ENCODE data around the gene IL10RA. TPM values are rescaled to one million over a fixed set of nuclear protein-coding genes. Genes with fewer than 3 reads are reported as not detected.
"Not testable (repeated sequence)": the region's sequence is repeated elsewhere in the genome, so short reads cannot be mapped to it uniquely, and the experiment has no call there.

Gene IL10RA
- total RNA-seq, 2 donors from 2014 or later, result 8.2 to 17.6 TPM

DNA sequence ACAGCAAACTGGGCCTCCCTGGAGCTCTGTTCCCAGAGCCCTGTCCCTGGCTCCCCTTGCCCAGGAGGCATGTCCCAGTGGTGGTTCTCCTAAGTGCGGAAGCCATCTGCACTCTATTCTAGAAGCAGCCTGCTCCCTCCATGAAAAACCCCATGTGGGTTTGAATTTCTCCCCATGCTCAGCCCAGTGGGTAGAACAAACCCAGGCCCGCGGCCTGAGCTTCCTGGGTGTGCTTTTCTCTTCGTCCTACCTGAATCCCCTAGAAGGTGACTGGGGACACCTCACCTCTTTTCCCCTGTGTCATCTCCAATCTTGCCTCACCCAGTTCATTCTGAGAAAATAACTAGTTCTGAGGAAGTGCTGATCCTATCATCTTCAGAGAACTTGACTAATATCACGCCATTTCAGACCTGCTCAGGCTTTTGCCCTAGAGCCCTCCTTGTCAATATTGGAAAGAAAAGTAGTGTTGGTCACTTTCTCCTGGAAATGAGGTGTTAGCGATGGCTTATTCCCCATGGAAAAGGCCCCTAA lies 15.9 kb downstream of the IL10RA start:
- intact Hi-C loops (cut with DNase I), result no loop called here
- DNase-seq, result no peak
- ATAC-seq, result no peak

DNA sequence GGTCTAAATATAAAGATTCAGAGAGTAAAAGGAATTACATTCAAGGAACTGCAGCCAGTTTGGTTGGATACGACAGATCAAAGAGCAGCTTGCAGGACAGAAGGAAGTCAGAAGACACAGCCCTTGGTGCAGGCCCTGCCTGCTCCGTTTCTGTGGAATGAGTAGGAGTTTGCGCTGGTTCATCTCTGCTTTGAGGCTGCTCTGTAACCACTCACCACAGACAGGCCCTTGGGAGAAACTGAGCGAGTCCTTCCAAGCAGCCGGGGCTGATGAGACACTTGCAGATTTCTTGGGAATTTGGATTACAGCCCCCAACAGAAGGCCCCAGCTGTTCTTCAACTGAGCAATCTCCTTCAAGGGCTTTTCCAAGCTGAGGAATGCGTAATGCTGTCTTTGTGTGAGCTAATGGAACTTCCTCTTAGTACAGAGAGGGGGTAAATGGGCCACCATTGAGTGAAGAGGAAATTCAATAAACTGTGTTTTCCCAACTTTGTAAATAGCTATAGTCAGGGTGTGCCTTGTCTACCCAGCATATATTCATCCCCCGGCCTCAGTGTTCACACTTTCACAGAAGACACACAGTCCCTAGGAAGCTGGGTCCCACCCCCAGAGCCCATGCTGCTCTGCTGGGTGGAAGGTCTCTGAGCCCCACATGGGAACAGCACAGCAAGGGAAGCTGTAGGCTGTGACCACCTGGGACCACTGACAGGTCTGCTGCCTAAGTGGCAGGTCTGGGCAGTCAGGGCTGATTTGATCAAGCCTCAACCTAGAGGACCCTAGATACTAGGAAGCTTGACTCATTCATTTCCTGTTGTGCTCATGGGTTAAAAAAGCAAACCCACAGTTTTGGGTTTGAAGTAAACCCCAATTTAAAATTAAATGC lies 16.6 kb downstream of the IL10RA start:
- ATAC-seq, result peak; percentile 71 to 72
- DNase-seq, result peak; percentile 75
- intact Hi-C loops (cut with DNase I), result no loop called here

DNA sequence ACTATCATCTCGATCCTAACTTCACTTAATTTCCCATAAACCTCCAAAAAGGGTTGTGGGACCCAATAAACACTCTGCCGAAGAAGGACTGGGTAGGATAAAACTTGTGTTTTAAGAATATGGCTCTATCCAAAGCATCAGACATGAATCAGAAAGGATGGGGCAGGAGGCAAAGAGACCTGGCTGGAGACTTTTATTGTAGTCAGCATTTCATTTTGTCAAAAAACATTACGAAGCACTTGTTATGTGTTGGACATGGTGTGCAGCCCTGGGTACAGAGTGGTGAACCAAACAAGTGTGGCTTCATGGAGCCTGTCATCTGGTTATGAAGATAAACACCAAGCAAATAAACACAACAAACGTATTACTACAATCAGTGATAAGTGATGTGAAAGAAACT lies 17.3 kb downstream of the IL10RA start:
- intact Hi-C loops (cut with DNase I), result no loop called here
- no peak for ATAC-seq
- no peak for DNase-seq

DNA sequence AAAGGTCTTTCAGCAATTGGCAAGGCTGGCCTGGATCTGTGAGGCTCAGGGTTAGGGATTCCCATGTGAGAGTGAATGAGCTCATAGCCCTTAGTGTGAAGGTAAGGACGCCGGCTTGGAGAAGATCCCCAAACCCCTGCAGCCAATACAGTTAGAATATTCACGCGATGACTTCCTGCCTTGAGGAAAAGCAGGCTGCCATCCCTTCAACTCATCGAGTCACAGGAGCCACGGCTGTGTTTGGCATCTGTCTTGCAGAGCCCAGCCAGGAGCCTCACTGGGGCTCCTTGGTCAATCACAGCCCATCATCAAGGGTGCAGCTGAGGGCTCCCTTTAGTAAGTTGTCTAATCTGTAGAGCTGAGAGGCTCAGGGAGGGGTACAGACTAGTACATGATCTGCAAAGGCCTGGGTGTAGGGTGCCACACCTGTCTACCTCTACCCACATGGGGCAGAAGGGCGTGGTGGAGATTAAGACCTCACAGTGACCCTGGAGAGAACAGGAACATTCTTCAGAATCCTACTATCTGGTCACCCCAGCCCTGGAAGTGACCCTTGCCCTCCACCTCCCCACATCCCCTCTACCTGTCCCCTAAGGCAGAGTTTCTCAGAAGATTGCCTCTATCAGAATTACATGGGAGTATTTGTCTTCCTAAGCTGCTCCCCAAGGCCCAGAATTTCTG lies 18.5 kb downstream of the IL10RA start:
- intact Hi-C loops (cut with DNase I), result no loop called here
- DNase-seq (no peak), ATAC-seq (no peak)

DNA sequence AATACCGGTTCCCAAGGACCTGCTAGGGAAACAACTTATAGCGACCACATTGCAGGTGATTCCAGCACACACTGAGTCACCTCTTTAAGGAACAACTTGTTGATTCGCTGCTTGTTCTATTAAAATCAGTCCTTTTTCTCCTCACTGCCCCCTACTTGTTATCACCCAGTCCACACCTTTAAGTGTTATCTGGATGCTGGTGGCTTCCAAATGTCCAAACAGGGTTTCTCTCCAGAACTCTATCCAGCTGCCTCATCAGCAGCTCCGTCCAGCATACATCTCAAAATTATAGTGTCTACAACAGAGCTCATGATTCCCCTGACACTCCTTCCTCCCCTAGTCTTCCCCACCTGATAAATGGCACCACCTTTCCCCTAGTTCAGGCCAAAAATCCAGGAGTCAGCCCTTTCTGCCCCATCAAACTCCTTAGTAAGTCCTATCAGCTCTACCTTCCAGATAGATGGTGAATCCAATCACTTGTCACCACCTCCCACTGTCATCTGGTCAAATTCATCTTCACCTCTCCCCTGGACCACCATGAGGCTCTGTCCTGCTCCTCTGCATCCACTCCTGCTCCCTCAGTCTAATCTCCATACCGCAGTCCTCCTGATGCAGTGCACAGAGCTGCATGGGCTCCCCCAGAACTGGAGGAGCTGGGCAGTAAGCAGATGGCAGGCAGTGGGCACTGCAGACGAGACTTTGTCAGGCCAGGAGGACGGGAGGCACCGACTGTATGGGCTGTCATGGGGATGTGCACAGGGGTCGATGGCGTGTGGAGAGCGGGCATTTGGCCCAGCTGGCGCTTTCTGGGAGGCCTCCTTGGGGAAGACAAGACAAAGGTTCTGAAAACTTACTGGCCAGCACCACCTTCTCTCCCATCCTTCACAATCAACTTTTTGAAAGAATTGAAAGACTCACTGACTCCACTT lies 19.3 kb downstream of the IL10RA start:
- no peak for ATAC-seq
- intact Hi-C loops (cut with DNase I), result no loop called here

DNA sequence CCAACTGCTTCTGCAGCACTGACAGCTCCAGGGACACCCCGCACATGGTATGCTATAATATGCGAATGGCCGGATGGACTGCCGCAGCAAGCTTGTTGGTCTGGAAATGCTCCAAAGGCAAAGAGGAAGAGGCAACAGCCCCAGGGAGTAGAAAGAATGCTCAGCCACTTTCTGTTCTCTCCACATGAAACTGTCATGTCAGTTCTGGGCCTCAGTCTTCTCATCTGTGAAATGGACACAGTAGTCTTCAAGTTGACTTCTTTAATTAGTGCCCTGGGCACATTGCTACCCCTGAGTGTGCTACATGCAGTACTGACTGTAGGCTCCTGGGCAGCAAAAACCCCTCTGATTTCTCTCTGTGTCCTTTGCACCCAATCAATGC lies 19.9 kb downstream of the IL10RA start:
- intact Hi-C loops (cut with DNase I), result no loop called here
- no peak for DNase-seq
- no peak for ATAC-seq

More for the DNA sequence above, 19.3 kb downstream of the IL10RA start:
- DNase-seq, result no peak

- ATAC-seq, result no peak
- DNase-seq, result no peak
- intact Hi-C loops (cut with DNase I), result no loop called here
These were observed 20.8 kb downstream of the IL10RA start for GRCh38 chr11:118007040-118007439.

DNA sequence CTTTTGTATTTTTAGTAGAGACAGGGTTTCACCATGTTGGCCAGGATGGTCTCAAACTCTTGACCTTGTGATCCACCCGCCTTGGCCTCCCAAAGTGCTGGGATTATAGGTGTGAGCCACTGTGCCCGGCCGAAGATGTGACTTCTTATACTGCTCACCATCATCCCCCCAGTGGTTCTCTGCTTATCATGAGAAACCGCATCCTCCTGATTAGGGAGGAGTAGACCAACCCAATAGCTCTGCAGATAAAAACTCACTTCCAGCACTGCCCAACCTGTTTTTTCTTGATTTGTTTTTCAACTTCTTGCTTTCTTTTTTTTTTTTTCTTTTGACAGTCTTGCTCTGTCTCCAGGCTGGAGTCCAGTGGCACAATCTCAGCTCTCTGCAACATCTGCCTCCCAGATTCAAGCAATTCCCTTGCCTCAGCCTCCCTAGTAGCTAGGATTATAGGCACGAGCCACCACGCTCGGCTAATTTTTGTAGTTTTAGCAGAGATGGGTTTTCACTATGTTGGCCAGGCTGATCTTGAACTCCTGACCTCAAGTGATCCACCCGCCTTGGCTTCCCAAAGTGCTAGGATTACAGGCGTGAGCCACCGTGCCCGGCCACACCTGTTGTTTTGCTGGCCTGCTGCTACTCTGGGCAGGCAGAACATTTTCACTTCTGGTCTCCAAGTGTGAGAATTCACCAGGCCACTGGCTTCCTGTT lies 21.5 kb downstream of the IL10RA start:
- DNase-seq; intact Hi-C loops (cut with DNase I): not testable (repeated sequence)
- peak; percentile 4 to 25 for ATAC-seq

DNA sequence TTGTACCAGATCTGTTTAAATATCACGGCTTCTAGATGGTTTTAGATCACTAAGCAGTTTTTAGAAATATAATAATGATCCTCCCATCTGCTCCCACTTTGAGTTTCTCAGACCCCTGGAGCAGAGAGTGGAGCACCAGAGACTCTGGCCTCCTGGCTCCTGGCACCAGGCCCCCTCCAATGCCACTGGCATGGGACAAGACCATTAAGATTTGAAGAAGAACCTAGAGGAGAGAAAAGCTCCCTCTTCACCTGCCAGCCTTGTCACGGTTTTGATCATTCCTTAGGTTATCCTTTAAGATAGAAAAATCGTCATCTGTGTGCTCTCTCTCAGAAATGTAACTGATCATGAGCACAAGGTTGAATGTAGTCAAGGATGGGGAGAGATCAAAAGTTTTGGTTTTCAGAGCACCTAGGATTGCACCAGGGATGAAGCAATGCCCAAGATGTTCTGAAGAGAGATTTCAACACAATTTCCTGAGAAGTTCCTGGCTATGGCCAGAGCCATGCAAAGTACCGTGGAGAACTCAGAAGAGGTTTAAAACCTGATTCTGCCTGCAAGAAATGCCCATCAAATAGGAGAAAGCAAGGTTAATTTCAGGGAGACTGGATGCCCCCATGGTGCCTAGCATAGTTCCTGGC lies 22.2 kb downstream of the IL10RA start:
- no peak for DNase-seq
- intact Hi-C loops (cut with DNase I), result no loop called here
- ATAC-seq, result no peak

DNA sequence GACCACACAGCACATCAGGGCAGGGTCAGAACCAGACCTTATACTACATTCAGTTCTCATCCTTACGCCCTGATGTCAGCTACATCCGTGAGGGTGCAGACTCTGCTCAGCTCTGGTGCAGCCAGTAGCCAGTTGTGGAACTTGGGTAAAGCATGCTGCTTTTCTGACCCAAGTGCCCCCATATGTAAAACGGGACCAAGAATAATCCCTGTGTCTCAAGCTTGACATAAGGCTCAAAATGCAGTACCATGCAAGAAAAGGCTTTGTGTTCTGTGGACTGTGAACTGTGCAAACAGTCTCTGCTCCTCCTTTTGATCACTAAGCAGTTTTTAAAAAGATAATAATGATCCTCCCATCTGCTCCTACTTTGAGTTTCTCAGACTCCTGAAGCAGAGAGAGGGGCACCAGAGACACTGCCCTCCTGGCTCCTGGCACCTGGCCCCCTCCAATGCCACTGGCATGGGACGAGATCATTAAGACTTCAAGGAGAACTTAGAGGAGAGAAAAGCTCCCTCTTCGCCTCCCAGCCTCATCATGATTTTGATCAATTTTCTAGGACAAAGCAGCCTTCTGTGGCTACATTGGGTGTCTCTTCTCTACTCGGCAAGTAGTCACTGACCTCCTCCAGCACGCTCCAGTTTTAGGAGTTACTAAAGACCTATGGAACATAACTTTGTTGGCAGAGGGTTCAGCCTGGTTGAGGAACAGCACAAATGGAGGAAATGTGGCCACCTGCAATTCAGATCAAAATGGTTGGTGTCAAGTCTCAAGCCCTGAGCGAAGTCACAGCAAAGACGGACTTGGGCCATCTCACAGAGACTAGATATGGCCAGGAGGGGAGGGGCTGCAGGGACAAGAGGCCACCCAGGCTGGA lies 23.9 kb downstream of the IL10RA start:
- DNase-seq, result no peak
- ATAC-seq, result no peak
- intact Hi-C loops (cut with DNase I), result no loop called here

- DNase-seq, result peak; percentile 47
- intact Hi-C loops (cut with DNase I), result no loop called here
- ATAC-seq, result peak; percentile 63 to 67
These were observed 24.7 kb downstream of the IL10RA start for GRCh38 chr11:118010738-118011461.

DNA sequence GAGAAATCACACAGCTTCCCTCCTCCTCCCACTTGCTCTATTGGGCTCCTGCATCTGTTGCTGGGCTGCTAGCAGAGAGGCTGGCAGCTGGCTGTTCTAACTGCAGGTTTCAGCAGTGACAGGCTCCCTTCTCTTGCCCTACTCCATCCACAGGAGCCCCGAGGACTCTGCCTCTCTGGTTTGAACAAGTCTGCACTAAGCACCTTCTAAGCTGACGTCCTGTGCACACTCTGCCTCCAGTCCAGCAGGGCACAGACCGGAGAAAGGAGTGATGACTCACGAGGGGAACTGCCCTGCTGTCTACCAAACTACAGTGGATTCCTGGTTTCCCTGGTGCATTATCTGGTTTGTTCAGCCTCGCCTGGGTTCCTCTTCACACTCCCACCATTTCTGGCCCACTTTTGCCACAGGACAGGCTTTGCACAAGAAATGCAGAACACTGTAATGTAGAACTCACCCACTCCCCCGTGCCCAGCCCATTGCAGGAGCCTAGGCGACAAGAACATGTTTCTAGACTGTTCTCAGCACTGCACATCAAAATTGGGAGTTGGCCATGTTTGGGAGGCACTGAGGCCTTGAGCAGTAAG lies 26.0 kb downstream of the IL10RA start:
- DNase-seq, result no peak
- ATAC-seq, result peak; percentile 35 to 80
- intact Hi-C loops (cut with DNase I), result no loop called here

GRCh38 chr11:118014022-118014421 lies 27.8 kb downstream of the IL10RA start:
- DNase-seq (no peak), ATAC-seq (no peak)
- intact Hi-C loops (cut with DNase I), result no loop called here

- intact Hi-C loops (cut with DNase I), result no loop called here
- ATAC-seq (no peak), DNase-seq (no peak)
These were observed 29.2 kb downstream of the IL10RA start for GRCh38 chr11:118015385-118015841.

DNA sequence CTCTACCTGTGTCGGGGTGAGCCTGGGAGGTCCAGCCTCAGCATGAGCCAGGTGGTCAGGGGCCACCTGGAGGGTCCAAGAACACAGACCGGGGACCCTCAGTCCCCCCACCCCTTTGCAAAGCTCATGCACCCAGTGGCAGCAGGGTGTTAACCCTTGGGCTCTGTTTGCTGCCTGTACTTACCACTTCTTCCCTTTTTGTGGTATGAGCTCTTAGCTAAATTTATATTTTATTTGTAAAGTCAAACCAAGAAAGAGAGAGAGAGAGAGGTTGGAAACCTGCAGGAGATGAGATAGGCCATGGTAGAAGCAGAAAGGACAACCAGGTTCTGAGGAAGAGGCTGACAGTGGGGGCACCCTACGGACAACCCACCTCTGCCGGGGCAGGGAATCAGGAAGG lies 29.9 kb downstream of the IL10RA start:
- ATAC-seq (no peak), DNase-seq (no peak)
- intact Hi-C loops (cut with DNase I), result no loop called here

- DNase-seq (no peak), ATAC-seq (no peak)
These were observed 30.9 kb downstream of the IL10RA start for GRCh38 chr11:118017111-118017510.

More at GRCh38 chr11:118017111-118017510, 30.9 kb downstream of the IL10RA start:
- intact Hi-C loops (cut with DNase I), result no loop called here

All from left cardiac atrium (tissue), 4 donors.